AG20443 (cell line): ENCODE results near the gene FBXO40.

ENCODE experiments used
- DNase-seq: peaks from one replicate; pipeline ENCODE4 v3.0.0; 2012; ENCODE audit warnings: low spot score, mixed read lengths

Gene FBXO40

DNA sequence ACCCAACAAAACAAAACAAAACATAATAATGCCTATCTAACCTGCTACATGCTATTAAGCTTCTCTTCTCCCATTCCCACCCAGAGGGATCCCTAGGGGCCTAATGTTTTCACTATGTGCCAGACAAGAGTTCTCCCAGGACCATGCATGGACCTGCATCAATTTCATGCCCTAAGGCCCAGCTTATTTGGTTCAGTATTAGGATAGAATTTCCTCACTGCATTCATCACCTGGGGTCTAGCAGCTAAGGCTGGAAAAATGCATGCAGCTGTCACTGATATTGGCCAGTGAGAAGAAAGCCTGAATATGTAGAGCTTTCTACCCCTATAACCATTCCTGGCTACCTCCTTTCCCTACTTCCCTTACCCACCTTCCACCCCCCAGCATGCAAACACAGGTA lies 69.6 kb downstream of the FBXO40 start:
- no peak for DNase-seq

DNA sequence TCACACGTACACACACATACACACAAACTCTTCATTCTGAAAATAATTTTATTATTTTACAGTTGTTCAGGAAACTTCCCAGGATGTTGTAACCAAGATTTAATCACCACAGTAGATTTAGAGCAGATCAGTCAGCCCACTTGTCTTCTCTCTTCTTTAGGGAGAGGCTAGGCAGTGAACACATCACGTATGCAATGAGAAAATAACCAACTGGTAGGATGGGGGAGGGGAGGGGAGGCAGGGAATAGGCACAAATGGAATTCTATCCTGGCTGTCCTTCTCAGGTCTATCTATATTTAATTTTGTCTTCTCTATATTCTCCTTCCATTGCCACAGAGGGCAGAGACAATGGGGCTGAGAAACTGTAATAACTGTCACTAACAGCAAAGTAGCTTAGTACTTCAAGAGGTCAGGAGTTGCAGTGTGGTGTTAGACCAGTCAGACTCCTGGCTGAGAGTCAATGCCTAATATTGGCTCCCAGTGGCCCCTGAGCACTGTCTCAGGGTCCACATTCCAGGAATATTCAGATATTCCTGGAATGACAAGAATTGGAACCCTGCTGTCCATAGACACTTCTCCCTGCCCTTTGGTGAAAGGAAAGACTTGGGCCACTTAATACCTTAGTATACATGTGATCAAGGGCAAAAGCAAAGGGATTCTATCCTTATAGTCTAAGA lies 70.1 kb downstream of the FBXO40 start:
- DNase-seq: no peak

DNA sequence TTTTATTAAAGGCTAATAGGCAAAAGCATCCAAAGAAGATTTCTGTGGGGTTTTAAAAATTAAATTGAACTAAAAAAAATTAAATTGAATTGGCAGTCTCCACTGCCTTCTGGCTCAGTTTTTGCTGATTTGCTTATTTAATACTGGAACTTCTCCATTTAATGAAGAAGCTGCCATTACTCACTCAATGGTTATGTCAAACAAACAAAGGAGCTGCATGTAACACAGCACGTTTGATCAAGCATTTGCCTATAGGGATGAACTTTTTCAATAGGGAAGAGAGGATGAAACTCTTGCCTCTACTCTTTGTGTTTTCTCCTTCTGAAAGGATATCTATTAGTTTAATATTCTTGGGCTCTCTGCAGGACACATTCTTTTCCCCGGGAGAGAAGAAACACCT lies 72.3 kb downstream of the FBXO40 start:
- DNase-seq: no peak

DNA sequence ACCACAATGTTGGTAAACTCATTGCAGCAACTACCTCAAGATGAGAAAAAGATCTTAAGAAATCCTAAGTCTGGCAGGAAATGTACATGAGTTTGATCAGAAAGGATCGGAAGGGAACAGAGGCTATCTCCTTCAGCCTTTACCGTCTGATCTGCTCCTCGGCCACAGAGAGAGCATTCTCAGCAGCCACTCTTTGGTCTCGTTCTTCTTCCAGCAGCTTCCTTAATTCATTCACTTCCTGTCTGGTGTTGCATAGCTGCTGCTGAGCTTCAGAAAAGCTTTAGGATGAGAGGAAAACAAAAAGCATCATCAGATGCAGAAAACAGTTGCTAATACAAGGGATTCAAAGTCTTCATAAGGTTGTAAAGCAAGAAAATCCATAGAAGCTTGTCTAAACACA lies 74.2 kb downstream of the FBXO40 start:
- no peak for DNase-seq

DNA sequence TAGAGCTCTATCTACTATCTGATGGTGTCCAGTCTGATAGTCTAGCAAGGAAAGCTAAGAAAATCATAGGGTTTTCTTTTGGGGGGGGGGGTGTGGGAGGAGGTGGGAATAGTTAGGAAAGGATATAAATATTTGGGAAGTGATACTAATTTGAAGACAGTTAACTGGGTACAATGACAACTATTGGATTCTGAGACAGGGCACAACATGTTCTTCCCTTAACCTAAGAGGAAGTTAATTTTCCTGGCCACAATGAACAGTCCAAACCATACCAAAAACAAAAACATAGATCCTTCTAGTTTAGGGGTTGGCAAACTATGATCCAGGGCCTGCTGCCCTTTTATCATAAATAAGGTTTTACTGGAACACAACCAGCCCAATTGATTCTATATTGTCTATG lies 77.5 kb downstream of the FBXO40 start:
- DNase-seq: no peak

DNA sequence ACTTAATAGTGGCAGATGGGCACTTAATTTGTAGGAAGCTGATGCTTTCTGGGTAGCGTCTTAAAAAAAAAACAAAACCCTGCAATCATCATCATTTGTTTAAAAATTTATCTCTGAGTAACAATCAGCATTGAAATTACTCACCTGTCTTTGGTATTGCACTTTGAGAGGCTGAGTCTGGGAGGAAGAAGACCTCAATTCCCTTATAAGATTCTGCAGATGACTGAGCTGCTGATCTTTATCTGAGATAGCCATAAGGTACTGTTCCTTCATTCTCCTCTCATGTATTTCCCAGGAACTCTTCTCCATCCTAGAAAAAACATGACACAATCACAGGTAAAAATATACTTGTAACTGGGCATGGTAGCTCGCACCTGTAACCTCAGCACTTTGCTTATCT lies 84.0 kb downstream of the FBXO40 start:
- no peak for DNase-seq
